LNCaP clone FGC (cell line): ENCODE results near the gene ZNF618.

Source experiments
- DNase-seq: peaks from one replicate; pipeline ENCODE4 v3.0.0-alpha.2; 2011; ENCODE audit warnings: low read depth
- H3K4me3 ChIP-seq: 2 replicates; pipeline ENCODE4 v1.5.1; 2011; ENCODE audit warnings: mild to moderate bottlenecking, low read depth, low read length, control low read depth
- TF ChIP-seq, protein P1 (sequence below): IDR thresholded peaks from 2 replicates; pipeline ENCODE4 v1.5.1; 2012; ENCODE audit warnings: mild to moderate bottlenecking; ENCODE audit not compliant: control insufficient read depth, insufficient read depth; ENCODE audit errors: extremely low read depth

ZNF618 gene

DNA sequence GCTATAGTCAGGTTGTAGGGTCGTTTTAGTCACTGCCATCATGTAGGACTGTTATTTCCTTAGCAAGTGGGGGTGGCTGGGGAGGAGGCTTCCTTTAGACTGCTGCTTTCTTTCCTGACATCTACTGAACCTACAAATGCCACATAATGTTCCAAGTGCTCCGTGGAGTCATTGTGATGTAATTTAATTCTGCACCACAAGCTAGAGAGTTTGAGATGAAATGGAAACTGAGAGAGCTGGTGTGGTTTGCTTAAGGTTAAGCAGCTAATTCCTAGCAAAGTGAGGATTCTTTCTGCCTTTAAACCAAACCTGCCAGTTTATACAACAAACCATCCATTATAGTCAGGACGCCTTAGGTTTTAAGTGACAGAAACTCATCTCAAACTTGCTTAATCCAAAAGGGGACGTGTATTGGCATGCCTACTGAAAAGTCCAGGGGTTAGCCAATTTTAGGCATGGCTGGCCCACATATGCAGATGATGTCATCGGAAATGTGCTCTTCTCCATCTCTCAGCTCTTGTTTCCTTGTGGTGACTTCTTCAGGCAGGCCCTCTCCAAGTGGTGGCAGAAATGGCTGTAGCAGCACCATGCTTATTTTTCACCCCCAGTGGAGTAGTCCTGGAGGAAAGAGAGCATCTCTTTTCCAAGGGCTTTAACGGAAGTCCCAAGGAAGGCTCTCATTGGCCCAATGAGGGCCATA lies 30.5 kb downstream of the ZNF618 start:
- H3K4me3 ChIP-seq: no peak overlapping the region
- no peak for DNase-seq

DNA sequence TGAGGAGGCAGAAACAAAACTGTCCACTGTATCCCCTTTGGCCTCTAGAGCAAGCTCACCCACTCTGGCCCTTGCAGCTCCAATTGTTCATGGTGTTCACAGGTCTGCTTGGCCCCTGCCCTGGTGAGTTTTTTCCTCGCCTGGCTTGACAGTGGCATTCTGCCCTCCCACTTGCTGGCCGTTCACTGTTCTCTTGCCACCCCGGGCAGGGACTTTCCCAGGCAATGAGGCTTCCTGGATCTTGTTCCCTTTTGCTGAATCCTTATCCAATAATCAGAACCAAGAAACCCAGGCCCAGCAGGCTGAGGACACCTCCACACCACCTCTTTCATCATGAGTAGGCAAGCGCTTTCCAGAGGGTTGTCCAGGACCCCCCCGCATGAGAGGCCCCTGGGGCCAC lies 31.2 kb downstream of the ZNF618 start:
- TF ChIP-seq, protein P1, sequence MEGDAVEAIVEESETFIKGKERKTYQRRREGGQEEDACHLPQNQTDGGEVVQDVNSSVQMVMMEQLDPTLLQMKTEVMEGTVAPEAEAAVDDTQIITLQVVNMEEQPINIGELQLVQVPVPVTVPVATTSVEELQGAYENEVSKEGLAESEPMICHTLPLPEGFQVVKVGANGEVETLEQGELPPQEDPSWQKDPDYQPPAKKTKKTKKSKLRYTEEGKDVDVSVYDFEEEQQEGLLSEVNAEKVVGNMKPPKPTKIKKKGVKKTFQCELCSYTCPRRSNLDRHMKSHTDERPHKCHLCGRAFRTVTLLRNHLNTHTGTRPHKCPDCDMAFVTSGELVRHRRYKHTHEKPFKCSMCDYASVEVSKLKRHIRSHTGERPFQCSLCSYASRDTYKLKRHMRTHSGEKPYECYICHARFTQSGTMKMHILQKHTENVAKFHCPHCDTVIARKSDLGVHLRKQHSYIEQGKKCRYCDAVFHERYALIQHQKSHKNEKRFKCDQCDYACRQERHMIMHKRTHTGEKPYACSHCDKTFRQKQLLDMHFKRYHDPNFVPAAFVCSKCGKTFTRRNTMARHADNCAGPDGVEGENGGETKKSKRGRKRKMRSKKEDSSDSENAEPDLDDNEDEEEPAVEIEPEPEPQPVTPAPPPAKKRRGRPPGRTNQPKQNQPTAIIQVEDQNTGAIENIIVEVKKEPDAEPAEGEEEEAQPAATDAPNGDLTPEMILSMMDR: no peak
- no peak overlapping the region for H3K4me3 ChIP-seq
- DNase-seq: no peak

More for the DNA sequence above, 30.5 kb downstream of the ZNF618 start:
- TF ChIP-seq, protein P1: no peak

DNA sequence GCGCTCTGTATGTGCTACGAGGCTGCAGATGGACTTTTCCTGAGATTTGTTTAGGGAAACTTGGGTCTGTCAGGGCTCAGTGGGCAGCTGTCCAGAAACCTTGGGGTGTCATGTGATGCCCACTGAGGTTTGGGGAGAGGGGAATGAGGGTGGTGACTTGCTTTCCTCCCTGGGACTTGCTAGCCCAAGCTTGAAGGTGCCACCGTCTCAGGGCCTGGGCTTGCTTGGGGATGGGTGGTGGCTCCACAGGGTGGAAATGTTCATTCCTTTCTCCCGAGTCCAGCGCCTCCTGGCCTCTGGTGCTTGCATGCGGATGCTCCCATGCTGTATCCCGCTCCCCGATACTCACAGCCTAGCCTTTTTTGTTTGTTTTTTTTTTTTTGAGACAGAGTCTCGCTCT lies 33.3 kb downstream of the ZNF618 start:
- TF ChIP-seq, protein P1: no peak
- no peak overlapping the region for H3K4me3 ChIP-seq
- no peak for DNase-seq

DNA sequence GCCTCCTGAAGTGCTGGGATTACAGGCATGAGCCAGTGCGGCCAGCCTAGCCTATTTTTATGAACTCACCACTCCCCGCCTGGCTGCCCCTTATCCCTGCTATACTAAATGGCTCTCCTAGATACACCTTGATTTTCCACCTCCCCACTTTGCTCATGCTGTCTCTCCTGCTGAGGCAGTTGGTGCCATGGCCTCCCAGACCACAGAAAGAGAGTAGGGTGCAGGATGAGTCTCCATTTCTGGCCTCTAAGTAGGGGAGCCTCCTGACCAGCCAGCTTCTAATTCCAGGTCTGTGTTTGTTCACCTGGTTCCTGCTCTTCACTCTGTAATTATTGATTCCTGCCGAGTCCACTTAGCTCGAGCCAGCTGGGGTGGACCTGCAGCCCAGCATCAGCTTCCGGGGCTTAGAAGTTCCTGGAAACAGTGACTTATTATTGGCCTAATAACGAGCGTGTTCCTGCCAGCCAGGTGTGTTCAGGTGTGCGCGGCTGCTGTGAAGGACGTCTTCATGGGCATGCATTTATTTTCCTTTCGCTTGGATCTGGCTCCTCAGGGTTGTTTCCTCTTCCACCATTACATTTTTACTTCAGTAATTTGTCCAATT lies 34.0 kb downstream of the ZNF618 start:
- TF ChIP-seq, protein P1: no peak
- peak; percentile 81 for DNase-seq
- H3K4me3 ChIP-seq: no peak overlapping the region

DNA sequence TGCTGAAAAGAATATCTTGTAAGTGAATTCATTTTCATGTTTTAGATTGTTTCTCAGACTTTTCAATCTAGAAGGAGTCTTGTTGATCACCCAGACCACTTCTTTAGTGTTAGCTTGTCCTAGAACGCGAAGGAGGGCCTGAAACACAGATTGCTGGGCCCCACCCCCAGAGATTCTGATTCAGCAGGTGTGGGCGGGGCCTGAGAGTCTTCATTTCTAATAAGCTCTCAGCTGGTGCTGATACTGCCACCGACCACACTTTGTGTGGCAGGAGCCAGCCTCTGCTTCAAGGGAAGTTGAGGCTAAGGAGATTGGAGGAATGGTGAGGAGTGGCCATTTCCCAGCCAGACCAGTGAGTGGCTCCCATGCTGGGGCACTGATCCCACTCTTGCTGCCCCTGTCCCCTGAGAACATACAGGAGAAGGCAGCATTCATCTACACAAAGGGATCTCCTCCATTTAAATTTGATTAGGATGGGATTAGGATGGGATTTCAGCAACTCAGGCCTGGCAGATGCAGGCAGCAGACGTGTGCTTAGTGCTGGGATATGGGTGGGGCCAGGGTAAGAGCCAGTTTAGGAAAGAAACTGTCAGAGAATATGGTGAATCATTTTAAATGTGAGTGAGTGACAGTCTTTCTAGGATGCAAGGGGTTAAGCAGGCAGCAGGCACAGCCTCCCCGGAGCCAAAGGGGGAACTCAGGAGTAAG lies 35.9 kb downstream of the ZNF618 start:
- DNase-seq: no peak
- H3K4me3 ChIP-seq: no peak overlapping the region
- TF ChIP-seq, protein P1: no peak

DNA sequence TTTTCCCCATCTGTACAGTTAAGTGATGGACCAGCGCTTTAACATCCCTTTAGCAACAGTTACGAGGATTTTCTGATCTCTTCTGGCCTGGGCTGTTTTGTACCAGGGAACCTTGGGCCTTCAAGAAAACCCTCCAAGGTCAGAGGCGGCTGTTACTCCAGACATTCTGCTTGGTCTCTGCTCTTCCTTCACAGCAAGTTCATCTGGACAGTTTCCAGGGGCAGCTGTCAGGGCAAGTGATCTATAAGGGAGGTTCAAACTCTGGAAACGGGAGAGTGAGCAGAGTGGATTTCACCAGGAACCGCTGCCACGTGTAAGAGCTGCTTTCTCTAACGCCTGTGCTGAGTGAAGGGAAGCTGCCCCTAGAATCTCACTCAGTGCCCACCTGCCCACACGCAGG lies 36.7 kb downstream of the ZNF618 start:
- no peak for DNase-seq
- H3K4me3 ChIP-seq: no peak overlapping the region
- TF ChIP-seq, protein P1: no peak
